GM12878 (cell line): ENCODE results near the gene FREY1. TPM values are rescaled to one million over a fixed set of nuclear protein-coding genes. Genes with fewer than 3 reads are reported as not detected.

Experiments used
- FOXM1 ChIP-seq: IDR thresholded peaks from 2 replicates; pipeline ENCODE4 v1.6.1; 2012; ENCODE audit warnings: low read depth, mild to moderate bottlenecking, inconsistent platforms, low read length, moderate library complexity
- MXI1 ChIP-seq: fragments of 150-350 bp; IDR thresholded peaks from 2 replicates; pipeline ENCODE4 v1.6.1; 2011; ENCODE audit warnings: low read depth, mild to moderate bottlenecking, inconsistent platforms, low read length, improper control_type of control experiment
- POLR2AphosphoS5 ChIP-seq: IDR thresholded peaks from 2 replicates; pipeline ENCODE4 v1.6.1; 2011; ENCODE audit warnings: mild to moderate bottlenecking, low read length, inconsistent platforms
- POU2F2 ChIP-seq: IDR thresholded peaks from 3 replicates; pipeline ENCODE4 v1.6.1; 2011; ENCODE audit warnings: low read depth, mild to moderate bottlenecking, low read length, borderline replicate concordance
- SPI1 ChIP-seq: IDR thresholded peaks from 2 replicates; pipeline ENCODE4 v1.6.1; 2011; ENCODE audit warnings: low read depth, mild to moderate bottlenecking, low read length, moderate library complexity, borderline replicate concordance; ENCODE audit not compliant: insufficient read depth
- ZNF622 ChIP-seq: fragments of 450-650 bp; IDR thresholded peaks from 2 replicates; pipeline ENCODE4 v1.6.1; 2017; ENCODE audit warnings: mild to moderate bottlenecking, inconsistent platforms
- polyA plus RNA-seq, 11 experiments: library from polyadenylated mRNA; depleted of rRNA in 4 of 11; unstranded in 6 of 11; stranded (reverse) in 5 of 11; fragments of >200 nt; fragmentation: Nextera tagmentation in 4 of 11; fragmentation: Illumina TruSeq in 1 of 11; extraction: Ambion mirVana in 4 of 11; extraction: Trizol in 1 of 11; gene quantifications; 1 replicate in 1 of 11; 2 replicates in 10 of 11; pipeline versions ENCODE4 v1.2.1 to v1.2.3, GENCODE V29; 2011 to 2016; ENCODE audit warnings: inconsistent platforms in 2 of 11, missing spikeins in 2 of 11, low read depth in 1 of 11
- total RNA-seq, 4 experiments: library from RNA; depleted of rRNA in 3 of 4; stranded (reverse); fragments of >200 nt in 3 of 4; fragmentation: Illumina TruSeq in 1 of 4; extraction: Trizol in 1 of 4; gene quantifications; 2 replicates each; pipeline versions ENCODE4 v1.2.1 to v1.2.3, GENCODE V29; 2013 to 2021
- TF ChIP-seq, protein P1 (sequence below): fragments of 450-650 bp; IDR thresholded peaks from 2 replicates; pipeline ENCODE4 v1.6.1; 2016; ENCODE audit warnings: mild to moderate bottlenecking
- TF ChIP-seq, protein P2 (sequence below): IDR thresholded peaks from 2 replicates; pipeline ENCODE4 v1.6.1; 2012; ENCODE audit warnings: mild to moderate bottlenecking, low read depth, low read length

The FREY1 gene
- total and polyA plus RNA-seq, 10 of the 15 experiments (the other 5 are each of a cell fraction or from before 2014, with no cell fraction given) = 0.13 to 1.7 (median 0.39) TPM; not detected in 3

DNA sequence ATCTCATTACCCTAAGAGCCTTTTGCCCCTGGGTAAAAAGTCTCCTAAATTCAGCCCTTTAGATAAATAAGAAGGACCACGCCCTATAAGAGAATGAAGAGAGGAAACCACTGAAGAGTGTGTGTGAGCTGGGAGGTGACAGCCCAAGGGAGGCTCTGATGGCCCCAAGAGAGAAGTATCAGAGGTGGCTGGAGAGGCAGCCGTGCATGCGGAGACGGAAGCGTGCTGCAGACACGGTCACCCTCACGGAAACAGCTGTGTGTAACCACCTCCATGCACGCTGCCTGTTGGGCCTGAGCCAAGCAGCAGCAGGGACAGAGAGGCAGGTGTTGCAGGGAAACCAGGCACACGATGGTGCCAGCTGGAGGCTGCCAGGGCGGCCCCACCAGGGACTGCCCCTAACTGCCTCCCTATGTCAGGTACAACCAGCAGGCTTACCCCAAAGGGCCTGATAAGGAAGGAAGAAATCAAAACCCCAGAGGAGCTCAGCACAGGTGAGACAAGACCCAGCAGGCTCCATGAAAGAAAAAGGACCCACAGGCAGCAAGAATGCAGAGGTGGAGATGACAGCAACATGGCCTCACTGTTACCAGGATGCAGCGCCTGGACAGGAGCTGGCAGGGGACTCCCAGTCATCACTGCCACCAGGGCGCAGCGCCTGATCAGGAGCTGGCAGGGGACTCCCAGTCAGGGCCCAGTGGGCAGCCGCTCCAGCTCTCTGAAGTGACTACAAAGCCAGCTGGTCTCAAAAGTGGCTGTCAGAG, 23.1 kb upstream of the FREY1 start (continued):
- TF ChIP-seq, protein P1, sequence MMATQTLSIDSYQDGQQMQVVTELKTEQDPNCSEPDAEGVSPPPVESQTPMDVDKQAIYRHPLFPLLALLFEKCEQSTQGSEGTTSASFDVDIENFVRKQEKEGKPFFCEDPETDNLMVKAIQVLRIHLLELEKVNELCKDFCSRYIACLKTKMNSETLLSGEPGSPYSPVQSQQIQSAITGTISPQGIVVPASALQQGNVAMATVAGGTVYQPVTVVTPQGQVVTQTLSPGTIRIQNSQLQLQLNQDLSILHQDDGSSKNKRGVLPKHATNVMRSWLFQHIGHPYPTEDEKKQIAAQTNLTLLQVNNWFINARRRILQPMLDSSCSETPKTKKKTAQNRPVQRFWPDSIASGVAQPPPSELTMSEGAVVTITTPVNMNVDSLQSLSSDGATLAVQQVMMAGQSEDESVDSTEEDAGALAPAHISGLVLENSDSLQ = peak; percentile 83
- no peak for TF ChIP-seq SPI1
- TF ChIP-seq POU2F2 = peak; percentile 68; the same call in 1 of the 3 replicates
- TF ChIP-seq MXI1 = peak; percentile 95
- TF ChIP-seq, protein P2, sequence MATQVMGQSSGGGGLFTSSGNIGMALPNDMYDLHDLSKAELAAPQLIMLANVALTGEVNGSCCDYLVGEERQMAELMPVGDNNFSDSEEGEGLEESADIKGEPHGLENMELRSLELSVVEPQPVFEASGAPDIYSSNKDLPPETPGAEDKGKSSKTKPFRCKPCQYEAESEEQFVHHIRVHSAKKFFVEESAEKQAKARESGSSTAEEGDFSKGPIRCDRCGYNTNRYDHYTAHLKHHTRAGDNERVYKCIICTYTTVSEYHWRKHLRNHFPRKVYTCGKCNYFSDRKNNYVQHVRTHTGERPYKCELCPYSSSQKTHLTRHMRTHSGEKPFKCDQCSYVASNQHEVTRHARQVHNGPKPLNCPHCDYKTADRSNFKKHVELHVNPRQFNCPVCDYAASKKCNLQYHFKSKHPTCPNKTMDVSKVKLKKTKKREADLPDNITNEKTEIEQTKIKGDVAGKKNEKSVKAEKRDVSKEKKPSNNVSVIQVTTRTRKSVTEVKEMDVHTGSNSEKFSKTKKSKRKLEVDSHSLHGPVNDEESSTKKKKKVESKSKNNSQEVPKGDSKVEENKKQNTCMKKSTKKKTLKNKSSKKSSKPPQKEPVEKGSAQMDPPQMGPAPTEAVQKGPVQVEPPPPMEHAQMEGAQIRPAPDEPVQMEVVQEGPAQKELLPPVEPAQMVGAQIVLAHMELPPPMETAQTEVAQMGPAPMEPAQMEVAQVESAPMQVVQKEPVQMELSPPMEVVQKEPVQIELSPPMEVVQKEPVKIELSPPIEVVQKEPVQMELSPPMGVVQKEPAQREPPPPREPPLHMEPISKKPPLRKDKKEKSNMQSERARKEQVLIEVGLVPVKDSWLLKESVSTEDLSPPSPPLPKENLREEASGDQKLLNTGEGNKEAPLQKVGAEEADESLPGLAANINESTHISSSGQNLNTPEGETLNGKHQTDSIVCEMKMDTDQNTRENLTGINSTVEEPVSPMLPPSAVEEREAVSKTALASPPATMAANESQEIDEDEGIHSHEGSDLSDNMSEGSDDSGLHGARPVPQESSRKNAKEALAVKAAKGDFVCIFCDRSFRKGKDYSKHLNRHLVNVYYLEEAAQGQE = no peak
- TF ChIP-seq ZNF622 = no peak
- TF ChIP-seq POLR2AphosphoS5 = peak; percentile 80; the same call in 1 of the 2 replicates
- peak; percentile 85 for TF ChIP-seq FOXM1
